Measurements from ENCODE around the gene N4BP2L2.

DNA sequence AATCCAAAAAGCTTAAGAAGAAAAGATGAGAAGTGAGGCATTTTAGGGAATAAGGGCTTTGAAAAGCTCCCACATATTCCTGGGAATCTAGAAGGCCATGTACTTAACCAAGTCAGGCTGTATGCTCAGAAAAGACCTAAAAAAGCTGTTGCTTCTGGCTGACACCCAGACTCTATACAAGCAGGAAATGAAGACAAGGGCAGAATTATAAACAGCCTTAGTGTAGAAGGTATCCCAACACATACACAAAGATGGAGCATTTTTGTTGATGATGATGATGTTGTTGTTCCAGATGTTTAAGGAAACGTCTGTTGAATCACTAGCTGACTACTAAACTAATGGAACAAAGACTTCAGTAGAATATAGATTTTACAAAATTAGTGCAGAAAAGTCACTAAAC, 84.6 kb downstream of the N4BP2L2 start:
- TF ChIP-seq EZH2 (IDR thresholded peaks at IDR 0.05; ENCODE audit: insufficient read depth, poor library complexity, severe bottlenecking): no peak
- TF ChIP-seq EZH2phosphoT487 (IDR thresholded peaks at IDR 0.05; ENCODE audit: insufficient read depth, low read depth): no peak

Data from GM23248 (cell line).